ENCODE results near the gene CD9. TPM values are rescaled to one million over a fixed set of nuclear protein-coding genes. Genes with fewer than 3 reads are reported as not detected.

The CD9 gene
- total RNA-seq, 2 donors from 2014 or later: 33.5 to 99.1 TPM

DNA sequence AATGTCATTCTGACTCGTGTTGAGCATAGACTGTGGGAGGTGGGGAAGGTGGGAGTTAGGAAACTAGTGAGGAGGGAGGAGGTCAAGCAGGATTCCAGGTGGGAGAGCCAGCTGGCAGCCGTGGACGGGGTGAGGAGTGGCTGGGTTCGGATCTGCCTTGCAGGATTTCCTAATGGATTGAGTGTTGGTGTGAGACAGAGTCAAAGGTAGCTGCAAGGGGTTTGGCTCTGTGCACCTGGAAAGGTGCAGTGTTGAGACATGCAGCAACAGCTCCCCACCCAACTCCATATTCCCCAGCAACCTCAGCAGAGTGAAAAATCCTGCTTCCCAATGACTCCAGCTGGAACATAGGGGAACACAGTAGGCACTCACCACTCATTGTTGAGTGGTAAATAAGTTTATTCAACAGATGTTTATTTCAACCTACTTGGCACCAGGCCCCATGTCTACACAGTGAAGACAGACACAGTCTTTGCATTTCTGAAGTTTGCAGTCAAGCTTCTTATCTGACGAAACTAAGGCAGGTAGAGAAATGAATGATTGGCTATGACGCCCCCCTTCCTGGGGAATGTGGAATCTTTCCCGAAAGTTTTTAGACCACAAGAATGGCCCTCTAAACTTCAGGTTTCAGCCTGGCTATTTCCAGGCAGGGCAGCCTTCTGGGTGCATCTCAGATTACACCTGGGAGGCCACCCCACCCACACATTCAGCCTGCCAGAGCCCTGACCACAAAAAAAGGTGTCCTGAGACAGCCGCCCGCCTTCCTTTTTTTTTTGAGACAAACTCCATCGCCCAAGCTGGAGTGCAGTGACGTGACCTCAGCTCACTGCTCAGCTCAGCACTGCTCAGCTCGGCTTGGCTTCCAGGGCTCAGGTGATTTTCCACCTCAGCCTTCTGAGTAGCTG lies 72.4 kb downstream of the CD9 start:
- 75 to 81% methylated on average over 9 to 12 of the region's 12 CpGs for WGBS, 2 experiments (ENCODE audit: insufficient coverage in 1 of 2, insufficient read length in 1 of 2)

DNA sequence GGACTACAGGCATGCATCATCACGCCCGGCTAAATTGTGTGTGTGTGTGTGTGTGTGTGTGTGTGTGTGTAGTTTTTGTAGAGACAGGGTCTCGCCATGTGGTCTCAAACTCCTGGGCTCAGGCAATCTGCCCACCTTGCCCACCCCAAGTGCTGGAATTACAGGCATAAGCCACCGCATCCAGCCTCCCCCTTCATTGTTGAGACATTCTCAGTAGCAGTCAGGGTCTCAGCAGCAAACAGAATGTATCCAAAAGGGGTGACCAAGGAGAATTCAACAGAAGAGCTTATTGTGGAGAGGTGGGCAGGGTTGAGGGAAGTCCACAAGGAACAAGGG lies 73.0 kb downstream of the CD9 start:
- TF ChIP-seq, protein P1, sequence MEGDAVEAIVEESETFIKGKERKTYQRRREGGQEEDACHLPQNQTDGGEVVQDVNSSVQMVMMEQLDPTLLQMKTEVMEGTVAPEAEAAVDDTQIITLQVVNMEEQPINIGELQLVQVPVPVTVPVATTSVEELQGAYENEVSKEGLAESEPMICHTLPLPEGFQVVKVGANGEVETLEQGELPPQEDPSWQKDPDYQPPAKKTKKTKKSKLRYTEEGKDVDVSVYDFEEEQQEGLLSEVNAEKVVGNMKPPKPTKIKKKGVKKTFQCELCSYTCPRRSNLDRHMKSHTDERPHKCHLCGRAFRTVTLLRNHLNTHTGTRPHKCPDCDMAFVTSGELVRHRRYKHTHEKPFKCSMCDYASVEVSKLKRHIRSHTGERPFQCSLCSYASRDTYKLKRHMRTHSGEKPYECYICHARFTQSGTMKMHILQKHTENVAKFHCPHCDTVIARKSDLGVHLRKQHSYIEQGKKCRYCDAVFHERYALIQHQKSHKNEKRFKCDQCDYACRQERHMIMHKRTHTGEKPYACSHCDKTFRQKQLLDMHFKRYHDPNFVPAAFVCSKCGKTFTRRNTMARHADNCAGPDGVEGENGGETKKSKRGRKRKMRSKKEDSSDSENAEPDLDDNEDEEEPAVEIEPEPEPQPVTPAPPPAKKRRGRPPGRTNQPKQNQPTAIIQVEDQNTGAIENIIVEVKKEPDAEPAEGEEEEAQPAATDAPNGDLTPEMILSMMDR (conservative IDR thresholded peaks at IDR 0.05): no peak
- Histone ChIP-seq H3K27ac (ENCODE audit: low read depth, low read length) (no peak overlapping the region), H3K4me3 (ENCODE audit: low read length) (no peak overlapping the region), H3K9ac (ENCODE audit: extremely low read depth, low read length, poor library complexity, severe bottlenecking) (no peak overlapping the region), H3K36me3 (ENCODE audit: control insufficient read depth, insufficient read depth, low read length) (no peaks in the 10 kb centered on the region), H3K27me3 (ENCODE audit: control insufficient read depth, insufficient read depth, low read length, poor library complexity, severe bottlenecking) (peaks cover 3% of the 10 kb centered on the region), H3K9me3 (ENCODE audit: control insufficient read depth, low read length) (no peaks in the 10 kb centered on the region), H3K4me1 (ENCODE audit: control insufficient read depth, insufficient read depth, low read length) (peaks cover 15% of the 10 kb centered on the region)
- WGBS, 2 experiments (ENCODE audit: insufficient coverage in 1 of 2, insufficient read length in 1 of 2): 73% methylated on average over 4 of the region's 4 CpGs; no CpG with 5 or more reads in 1 of the 2 experiments
- DNase-seq: no peak
- H3K9me3 Mint-ChIP-seq: no peaks in the 10 kb centered on the region
- peaks cover 13% of the 10 kb centered on the region for H3K27me3 Mint-ChIP-seq (ENCODE audit: insufficient read depth)
- H3K4me3 Mint-ChIP-seq: no peak overlapping the region
- H3K4me1 Mint-ChIP-seq: peaks cover 54% of the 10 kb centered on the region
- peak overlapping the region; percentile 27 for H3K27ac Mint-ChIP-seq
- no peaks in the 10 kb centered on the region for H3K36me3 Mint-ChIP-seq (ENCODE audit: low read depth)

More for the DNA sequence above, 72.4 kb downstream of the CD9 start:
- H3K4me3 ChIP-seq (ENCODE audit: low read length): no peak overlapping the region
- no peak overlapping the region for H3K9ac ChIP-seq (ENCODE audit: extremely low read depth, low read length, poor library complexity, severe bottlenecking)
- H3K4me1 ChIP-seq (ENCODE audit: control insufficient read depth, insufficient read depth, low read length): peaks cover 15% of the 10 kb centered on the region
- H3K9me3 ChIP-seq (ENCODE audit: control insufficient read depth, low read length): no peaks in the 10 kb centered on the region
- peak; percentile 82 for DNase-seq
- no peaks in the 10 kb centered on the region for H3K36me3 Mint-ChIP-seq (ENCODE audit: low read depth)
- peaks cover 13% of the 10 kb centered on the region for H3K27me3 Mint-ChIP-seq (ENCODE audit: insufficient read depth)
- H3K27me3 ChIP-seq (ENCODE audit: control insufficient read depth, insufficient read depth, low read length, poor library complexity, severe bottlenecking): no peaks in the 10 kb centered on the region
- H3K4me3 Mint-ChIP-seq: no peak overlapping the region
- H3K27ac Mint-ChIP-seq: peak overlapping the region; percentile 27
- H3K9me3 Mint-ChIP-seq: no peaks in the 10 kb centered on the region
- no peak overlapping the region for H3K27ac ChIP-seq (ENCODE audit: low read depth, low read length)
- peaks cover 48% of the 10 kb centered on the region for H3K4me1 Mint-ChIP-seq
- no peaks in the 10 kb centered on the region for H3K36me3 ChIP-seq (ENCODE audit: control insufficient read depth, insufficient read depth, low read length)
- TF ChIP-seq, protein P1 (conservative IDR thresholded peaks at IDR 0.05): no peak

DNA sequence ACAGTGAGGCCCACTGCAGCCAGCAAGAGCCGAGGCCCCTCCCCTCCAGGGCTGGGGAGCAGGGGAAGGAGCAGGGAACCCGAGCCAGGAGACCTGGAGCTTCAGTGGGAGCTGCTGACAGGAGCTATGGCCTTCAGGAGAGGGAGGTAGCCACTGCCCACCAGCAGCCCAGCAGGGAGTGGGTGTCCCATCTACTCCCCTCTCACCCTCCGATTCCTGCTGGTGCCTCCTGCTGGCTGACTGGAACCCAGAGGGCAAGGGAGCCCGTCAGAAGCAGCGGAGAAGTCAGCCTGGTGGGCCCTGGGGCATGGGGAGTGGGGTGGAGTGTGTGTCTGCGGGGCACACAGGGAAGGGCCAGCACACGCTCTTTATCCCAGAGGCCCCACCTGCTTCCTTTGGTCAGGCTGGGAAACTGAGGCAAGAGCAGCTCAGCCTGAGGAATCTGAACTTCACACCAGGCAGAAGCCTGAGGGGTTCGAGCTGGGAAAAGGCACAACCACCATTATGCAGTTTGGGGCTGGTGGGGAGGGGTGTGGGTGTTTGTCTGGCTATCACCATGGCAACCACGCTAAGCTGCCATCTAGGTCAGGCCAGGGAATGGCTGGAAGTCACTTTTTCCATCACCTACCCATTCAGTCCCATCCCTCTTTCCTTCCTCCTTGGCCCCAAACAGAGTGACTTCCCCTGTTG lies 73.5 kb downstream of the CD9 start:
- Mint-ChIP-seq H3K36me3 (ENCODE audit: low read depth) (no peaks in the 10 kb centered on the region), H3K4me1 (peaks cover 49% of the 10 kb centered on the region), H3K27me3 (ENCODE audit: insufficient read depth) (peaks cover 13% of the 10 kb centered on the region), H3K9me3 (no peaks in the 10 kb centered on the region), H3K27ac (peak overlapping the region; percentile 53), H3K4me3 (no peak overlapping the region)
- peak; percentile 81 for DNase-seq
- Histone ChIP-seq H3K36me3 (ENCODE audit: control insufficient read depth, insufficient read depth, low read length) (no peaks in the 10 kb centered on the region), H3K27ac (ENCODE audit: low read depth, low read length) (no peak overlapping the region), H3K9ac (ENCODE audit: extremely low read depth, low read length, poor library complexity, severe bottlenecking) (no peak overlapping the region), H3K27me3 (ENCODE audit: control insufficient read depth, insufficient read depth, low read length, poor library complexity, severe bottlenecking) (peaks cover 4% of the 10 kb centered on the region), H3K9me3 (ENCODE audit: control insufficient read depth, low read length) (no peaks in the 10 kb centered on the region), H3K4me3 (ENCODE audit: low read length) (no peak overlapping the region), H3K4me1 (ENCODE audit: control insufficient read depth, insufficient read depth, low read length) (peaks cover 15% of the 10 kb centered on the region)
- TF ChIP-seq, protein P1 (conservative IDR thresholded peaks at IDR 0.05): peak; percentile 60
- WGBS, 2 experiments (ENCODE audit: insufficient coverage in 1 of 2, insufficient read length in 1 of 2): 56 to 95% methylated on average over 2 to 9 of the region's 9 CpGs

Measured in endodermal cell (in vitro differentiated cells).